Loucy (cell line): ENCODE measurements around the gene CLCA1.

ENCODE experiments used
- EZH2phosphoT487 ChIP-seq: fragments of 200-600 bp; IDR thresholded peaks from 2 replicates; pipeline ENCODE4 v1.6.1; 2018; ENCODE audit warnings: antibody characterized with exemption, mild to moderate bottlenecking, moderate library complexity, borderline replicate concordance
- TF ChIP-seq, protein P1 (sequence below): fragments of 200-600 bp; sonication (generic); conservative IDR thresholded peaks from 2 replicates; pipeline ENCODE4 v1.5.1; 2014; ENCODE audit warnings: mild to moderate bottlenecking, antibody characterized with exemption, low read length

DNA sequence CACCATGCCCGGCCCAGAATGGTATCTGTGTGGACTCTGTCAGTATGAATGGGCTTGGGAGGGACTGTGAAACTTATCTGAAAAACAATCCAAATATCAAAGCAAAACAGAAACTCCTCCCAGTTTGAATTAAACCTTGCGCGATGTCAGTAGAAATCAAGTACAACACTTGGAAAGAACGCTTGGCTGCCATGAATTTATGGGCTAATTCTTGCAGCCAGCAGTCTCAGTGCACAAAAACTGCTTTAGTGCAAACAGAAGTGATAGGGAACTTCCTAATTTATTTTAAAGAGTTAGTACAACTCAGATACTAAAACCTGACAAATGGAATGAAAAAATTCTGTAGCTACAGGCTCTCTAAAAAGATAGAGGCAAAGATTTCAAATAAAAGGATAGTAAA lies 8.5 kb downstream of the CLCA1 start:
- TF ChIP-seq, protein P1, sequence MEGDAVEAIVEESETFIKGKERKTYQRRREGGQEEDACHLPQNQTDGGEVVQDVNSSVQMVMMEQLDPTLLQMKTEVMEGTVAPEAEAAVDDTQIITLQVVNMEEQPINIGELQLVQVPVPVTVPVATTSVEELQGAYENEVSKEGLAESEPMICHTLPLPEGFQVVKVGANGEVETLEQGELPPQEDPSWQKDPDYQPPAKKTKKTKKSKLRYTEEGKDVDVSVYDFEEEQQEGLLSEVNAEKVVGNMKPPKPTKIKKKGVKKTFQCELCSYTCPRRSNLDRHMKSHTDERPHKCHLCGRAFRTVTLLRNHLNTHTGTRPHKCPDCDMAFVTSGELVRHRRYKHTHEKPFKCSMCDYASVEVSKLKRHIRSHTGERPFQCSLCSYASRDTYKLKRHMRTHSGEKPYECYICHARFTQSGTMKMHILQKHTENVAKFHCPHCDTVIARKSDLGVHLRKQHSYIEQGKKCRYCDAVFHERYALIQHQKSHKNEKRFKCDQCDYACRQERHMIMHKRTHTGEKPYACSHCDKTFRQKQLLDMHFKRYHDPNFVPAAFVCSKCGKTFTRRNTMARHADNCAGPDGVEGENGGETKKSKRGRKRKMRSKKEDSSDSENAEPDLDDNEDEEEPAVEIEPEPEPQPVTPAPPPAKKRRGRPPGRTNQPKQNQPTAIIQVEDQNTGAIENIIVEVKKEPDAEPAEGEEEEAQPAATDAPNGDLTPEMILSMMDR = no peak
- no peak for TF ChIP-seq EZH2phosphoT487
